ENCODE measurements around the gene KRT75.
"Not testable (repeated sequence)": the region's sequence is repeated elsewhere in the genome, so short reads cannot be mapped to it uniquely, and the experiment has no call there.

Gene KRT75

GRCh38 chr12:52434081-52434733, at the start of gene KRT75:
KRT75 (minus strand) TSS chr12:52434371; CDS start chr12:52434304, 67 bp downstream.
- DNase-seq, result no peak

- no peak for DNase-seq
Measured at GRCh38 chr12:52480073-52480472, 45.9 kb upstream of the KRT75 start.

GRCh38 chr12:52477651-52478050, 43.5 kb upstream of the KRT75 start:
- DNase-seq, result no peak

- no peak for DNase-seq
Measured at GRCh38 chr12:52474212-52474611, 40.0 kb upstream of the KRT75 start.

- DNase-seq, result no peak
Measured at GRCh38 chr12:52473768-52474167, 39.6 kb upstream of the KRT75 start, which contains the start of gene KRT6C. KRT6C (minus strand) TSS chr12:52473805; CDS start chr12:52473737, 68 bp downstream.

GRCh38 chr12:52469853-52470252, 35.7 kb upstream of the KRT75 start:
- DNase-seq, result no peak

- DNase-seq, result no peak
Measured at GRCh38 chr12:52464897-52465296, 30.7 kb upstream of the KRT75 start.

GRCh38 chr12:52461693-52462092, 27.5 kb upstream of the KRT75 start:
- no peak for DNase-seq

- no peak for DNase-seq
Measured at GRCh38 chr12:52458861-52459260, 24.7 kb upstream of the KRT75 start.

GRCh38 chr12:52455821-52456220, 21.6 kb upstream of the KRT75 start:
- DNase-seq, result no peak

GRCh38 chr12:52454411-52455201, 20.4 kb upstream of the KRT75 start:
- DNase-seq, result no peak

- no peak for DNase-seq
Measured at GRCh38 chr12:52452101-52452500, 17.9 kb upstream of the KRT75 start, which contains the start of gene KRT6B. KRT6B (minus strand) TSS chr12:52452146; CDS start chr12:52452078, 68 bp downstream.

- no peak for DNase-seq
Measured at GRCh38 chr12:52448228-52448627, 14.1 kb upstream of the KRT75 start.

- not testable (repeated sequence) for DNase-seq
Measured at GRCh38 chr12:52447196-52447595, 13.0 kb upstream of the KRT75 start.

GRCh38 chr12:52446367-52447045, 12.3 kb upstream of the KRT75 start:
- no peak for DNase-seq

- no peak for DNase-seq
Measured at GRCh38 chr12:52445876-52446275, 11.7 kb upstream of the KRT75 start.

GRCh38 chr12:52444647-52445595, 10.8 kb upstream of the KRT75 start:
- no peak for DNase-seq

GRCh38 chr12:52443966-52444365, 9.8 kb upstream of the KRT75 start:
- DNase-seq, result no peak

- DNase-seq, result no peak
Measured at GRCh38 chr12:52442600-52443061, 8.5 kb upstream of the KRT75 start.

- DNase-seq, result no peak
Measured at GRCh38 chr12:52441320-52441911, 7.2 kb upstream of the KRT75 start.

- DNase-seq, result no peak
Measured at GRCh38 chr12:52440821-52441319, 6.7 kb upstream of the KRT75 start.

GRCh38 chr12:52439845-52440244, 5.7 kb upstream of the KRT75 start:
- no peak for DNase-seq

Measured in GDM1 (cell line).